Thyroid gland (tissue), 4 donors: ENCODE data around the gene XYLB. TPM values are rescaled to one million over a fixed set of nuclear protein-coding genes. Genes with fewer than 3 reads are reported as not detected.
A peak's percentile ranks its signal among the peaks of the same experiment; 100 is the strongest.

ENCODE experiments used
- DNase-seq, 2 donors: peaks; one replicate each; pipeline ENCODE4 v3.0.0-alpha.2; 2019
- H3K27ac ChIP-seq, 3 donors: fragments of 200-600 bp; sonication (generic); 1 replicate in 2 of 3; 2 replicates in 1 of 3; pipeline ENCODE4 v1.5.1; 2016 to 2019; ENCODE audit warnings: mild to moderate bottlenecking in 1 of 3, moderate library complexity in 1 of 3
- H3K27me3 ChIP-seq: fragments of 200-600 bp; sonication (generic); one replicate; pipeline ENCODE4 v1.5.1; 2019
- H3K36me3 ChIP-seq, 2 donors: fragments of 200-600 bp; sonication (generic); one replicate each; pipeline ENCODE4 v1.5.1; 2016 to 2019
- H3K4me1 ChIP-seq, 2 donors: fragments of 200-600 bp; sonication (generic); one replicate each; pipeline ENCODE4 v1.5.1; 2017 to 2019
- H3K4me3 ChIP-seq, 3 donors: fragments of 200-600 bp; sonication (generic); replicated peaks in 1 of 3; 1 replicate in 2 of 3; 2 replicates in 1 of 3; pipeline ENCODE4 v1.5.1; 2016; ENCODE audit warnings: mild to moderate bottlenecking in 1 of 3
- H3K9me3 ChIP-seq: fragments of 200-600 bp; sonication (generic); one replicate; pipeline ENCODE4 v1.5.1; 2017
- CTCF ChIP-seq, 6 experiments: fragments of 200-600 bp in 3 of 6; fragments of 450-650 bp in 3 of 6; sonication (generic) in 3 of 6; IDR thresholded peaks; one replicate each; pipeline ENCODE4 v1.5.1; 2016 to 2019; ENCODE audit warnings: antibody characterized with exemption in 6 of 6, mild to moderate bottlenecking in 2 of 6, inconsistent platforms in 1 of 6, moderate library complexity in 1 of 6
- POLR2A ChIP-seq, 2 donors: fragments of 450-650 bp; IDR thresholded peaks; one replicate each; pipeline ENCODE4 v1.6.1; 2017; ENCODE audit warnings: antibody characterized with exemption in 2 of 2, mild to moderate bottlenecking in 2 of 2, moderate library complexity in 1 of 2
- WGBS, 2 donors: methylation state at CpG; one replicate each; pipeline ENCODE4 v1.1.5; 2017; 5-methylcytosine and 5-hydroxymethylcytosine counted together
- intact Hi-C: fragments of 100-400 bp; cut with DNase I; formaldehyde crosslinking; loops from one replicate; pipeline ENCODE4 v1.15.1; 2023
- small RNA-seq: library from RNA; depleted of rRNA; stranded (forward); fragments of <200 nt; gene quantifications from one replicate; pipeline ENCODE3, GENCODE V24; 2016
- total RNA-seq, 4 donors: library from RNA; depleted of rRNA; stranded (reverse); fragments of >200 nt; gene quantifications; one replicate each; pipeline ENCODE4 v1.2.3, GENCODE V29; 2016

Gene XYLB
- total RNA-seq, 4 donors from 2014 or later, result 0.78 to 1.7 (median 1.1) TPM

GRCh38 chr3:38458796-38459498 is 112.4 kb downstream of the XYLB start:
- H3K4me1 ChIP-seq, result peaks cover 44 to 54% of the 10 kb centered on the region in 2 donors
- H3K4me3 ChIP-seq, result peak overlapping the region in 1 of 3 donors; percentile 13
- 38 to 50% methylated on average over 5 to 11 of the region's 13 CpGs for WGBS, 2 donors
- no peaks in the 10 kb centered on the region for H3K27me3 ChIP-seq
- peak; percentile 89 for DNase-seq
- no peaks in the 10 kb centered on the region for H3K36me3 ChIP-seq
- peak overlapping the region; percentile 74 to 96 (median 87) for H3K27ac ChIP-seq
- no peaks in the 10 kb centered on the region for H3K9me3 ChIP-seq
- TF ChIP-seq CTCF (IDR thresholded peaks at IDR 0.05), result no peak
- peak in 1 of 2 donors; percentile 42 for TF ChIP-seq POLR2A (IDR thresholded peaks at IDR 0.05)
- intact Hi-C loops, result no loop called here

- H3K27me3 ChIP-seq, result no peaks in the 10 kb centered on the region
- H3K4me1 ChIP-seq, result peaks cover 44 to 54% of the 10 kb centered on the region in 2 donors
- H3K9me3 ChIP-seq, result no peaks in the 10 kb centered on the region
- intact Hi-C loops, result no loop called here
- H3K4me3 ChIP-seq, result peak overlapping the region in 1 of 3 donors; percentile 13
- DNase-seq, result peak; percentile 27 to 41
- TF ChIP-seq POLR2A (IDR thresholded peaks at IDR 0.05) (peak in 1 of 2 donors; percentile 2), CTCF (IDR thresholded peaks at IDR 0.05) (no peak)
- WGBS, 2 donors, result 58 to 70% methylated on average over 6 to 7 of the region's 10 CpGs
- H3K27ac ChIP-seq, result peak overlapping the region; percentile 74 to 96 (median 87)
- H3K36me3 ChIP-seq, result no peaks in the 10 kb centered on the region
These were observed 113.0 kb downstream of the XYLB start for GRCh38 chr3:38459499-38460048.

GRCh38 chr3:38460377-38461270 is 114.0 kb downstream of the XYLB start:
- H3K27ac ChIP-seq, result peak overlapping the region; percentile 74 to 96 (median 87)
- TF ChIP-seq POLR2A (IDR thresholded peaks at IDR 0.05) (no peak), CTCF (IDR thresholded peaks at IDR 0.05) (no peak)
- no peak for DNase-seq
- H3K9me3 ChIP-seq, result no peaks in the 10 kb centered on the region
- H3K4me1 ChIP-seq, result peaks cover 37 to 52% of the 10 kb centered on the region in 2 donors
- H3K36me3 ChIP-seq, result no peaks in the 10 kb centered on the region
- intact Hi-C loops, result no loop called here
- no peaks in the 10 kb centered on the region for H3K27me3 ChIP-seq
- H3K4me3 ChIP-seq, result no peak overlapping the region
- 62 to 63% methylated on average over 12 of the region's 12 CpGs for WGBS, 2 donors

Small RNA genes lying within 50 kb of the gene (small RNA-seq; reads per million reads assigned to genes)
- not detected for gene RNU6-235P

Other genes with a start within 250 kb of the XYLB start
- gene ACAA1, start 209.7 kb upstream of the XYLB start, total RNA-seq, result 10 to 100 TPM; 63.3 to 86.1 (median 75.1) TPM
- gene MYD88, start 208.1 kb upstream of the XYLB start, total RNA-seq, result 10 to 100 TPM; 18.0 to 23.8 (median 20.2) TPM
- 10 to 100 TPM; 32.0 to 40.5 (median 37.9) TPM for gene OXSR1, start 181.2 kb upstream of the XYLB start, total RNA-seq
- under 1 TPM in 2 of 4 donors, not detected in 2; 0.54 to 0.56 TPM for gene SLC22A13, start 81.0 kb upstream of the XYLB start, total RNA-seq
- gene SLC22A14, start 64.5 kb upstream of the XYLB start, total RNA-seq, result not detected
- 10 to 100 TPM in 1 of 4 donors, 1 to 10 TPM in 3; 5.1 to 12.2 (median 7.7) TPM for gene ACVR2B, start 107.1 kb downstream of the XYLB start, total RNA-seq
- 10 to 100 TPM in 3 of 4 donors, 1 to 10 TPM in 1; 7.6 to 17.6 (median 14.1) TPM for gene EXOG, start 149.6 kb downstream of the XYLB start, total RNA-seq